Jurkat, Clone E6-1 (cell line): Measurements from ENCODE around the gene ZNF837.
"Not testable (repeated sequence)": the region's sequence is repeated elsewhere in the genome, so short reads cannot be mapped to it uniquely, and the experiment has no call there.

Source experiments
- DNase-seq: peaks from one replicate; pipeline ENCODE4 v3.0.0-alpha.2; 2011; ENCODE audit warnings: low read depth, low spot score
- H3K4me3 ChIP-seq: 2 replicates; pipeline ENCODE4 v1.5.1; 2011; ENCODE audit warnings: mild to moderate bottlenecking, low read length, control low read depth, moderate library complexity

ZNF837 gene

GRCh38 chr19:58353717-58354477, 26.9 kb downstream of the ZNF837 start:
- no peak for DNase-seq
- no peak overlapping the region for H3K4me3 ChIP-seq

GRCh38 chr19:58352760-58353671, 27.8 kb downstream of the ZNF837 start, which contains the start of gene A1BG:
Gene A1BG (minus strand): TSS chr19:58353492. CDS start chr19:58353437, 55 bp downstream.
- no peak for DNase-seq
- no peak within 1 kb of the TSS for H3K4me3 ChIP-seq

- no peak for DNase-seq
- H3K4me3 ChIP-seq = no peak overlapping the region
These were observed 28.7 kb downstream of the ZNF837 start for GRCh38 chr19:58351990-58352755.

GRCh38 chr19:58351558-58351878, 29.3 kb downstream of the ZNF837 start:
- DNase-seq = no peak
- H3K4me3 ChIP-seq = no peak overlapping the region

GRCh38 chr19:58350871-58351557, 29.8 kb downstream of the ZNF837 start:
- H3K4me3 ChIP-seq = no peak overlapping the region

GRCh38 chr19:58350001-58350861, 30.6 kb downstream of the ZNF837 start:
- DNase-seq = no peak
- no peak overlapping the region for H3K4me3 ChIP-seq

More at GRCh38 chr19:58350871-58351557, 29.8 kb downstream of the ZNF837 start:
- DNase-seq = no peak

GRCh38 chr19:58349590-58349989, 31.2 kb downstream of the ZNF837 start:
- DNase-seq = no peak
- H3K4me3 ChIP-seq = no peak overlapping the region

- H3K4me3 ChIP-seq = peak overlapping the region; percentile 81
- DNase-seq = not testable (repeated sequence)
These were observed 32.8 kb downstream of the ZNF837 start for GRCh38 chr19:58348080-58348479.

GRCh38 chr19:58346961-58347929, 33.6 kb downstream of the ZNF837 start:
- H3K4me3 ChIP-seq = peak overlapping the region; percentile 81

GRCh38 chr19:58345558-58345957, 35.3 kb downstream of the ZNF837 start:
- no peak overlapping the region for H3K4me3 ChIP-seq
- DNase-seq = no peak

More at GRCh38 chr19:58346961-58347929, 33.6 kb downstream of the ZNF837 start:
- DNase-seq = peak; percentile 58

GRCh38 chr19:58338825-58339558, 41.8 kb downstream of the ZNF837 start:
- no peak for DNase-seq
- no peak overlapping the region for H3K4me3 ChIP-seq

GRCh38 chr19:58338336-58338735, 42.5 kb downstream of the ZNF837 start:
- DNase-seq = no peak

GRCh38 chr19:58336820-58337219, 44.0 kb downstream of the ZNF837 start:
- H3K4me3 ChIP-seq = no peak overlapping the region
- no peak for DNase-seq

More at GRCh38 chr19:58338336-58338735, 42.5 kb downstream of the ZNF837 start:
- no peak overlapping the region for H3K4me3 ChIP-seq

- no peak for DNase-seq
- no peak overlapping the region for H3K4me3 ChIP-seq
These were observed 44.6 kb downstream of the ZNF837 start for GRCh38 chr19:58336216-58336615.

- DNase-seq = no peak
- no peak overlapping the region for H3K4me3 ChIP-seq
These were observed 45.2 kb downstream of the ZNF837 start for GRCh38 chr19:58335630-58336029.

- DNase-seq = no peak
- H3K4me3 ChIP-seq = no peak overlapping the region
These were observed 46.1 kb downstream of the ZNF837 start for GRCh38 chr19:58334691-58335249.
